ENCODE results near the gene ALS2CL. TPM values are rescaled to one million over a fixed set of nuclear protein-coding genes. Genes with fewer than 3 reads are reported as not detected.

Gene ALS2CL
- total RNA-seq, 4 donors from 2014 or later, result 129 to 260 (median 172) TPM

- Histone ChIP-seq H3K9me3 (no peaks in the 10 kb centered on the region), H3K4me1 (peaks cover 69% of the 10 kb centered on the region), H3K27me3 (no peaks in the 10 kb centered on the region), H3K27ac (peak overlapping the region; percentile 60), H3K36me3 (no peaks in the 10 kb centered on the region), H3K4me3 (no peak overlapping the region)
- WGBS, result 82% methylated on average over 9 of the region's 11 CpGs
- no peak for TF ChIP-seq EP300 (IDR thresholded peaks at IDR 0.05)
- TF ChIP-seq CTCF (IDR thresholded peaks at IDR 0.05), result peak; percentile 8 to 36
- peak in 2 of 3 donors; percentile 26 to 48 for TF ChIP-seq POLR2AphosphoS5 (IDR thresholded peaks at IDR 0.05)
- TF ChIP-seq POLR2A (IDR thresholded peaks at IDR 0.05), result no peak
- peak in 1 of 2 donors; percentile 80 for DNase-seq (ENCODE audit: low spot score in 2 of 2)
Observed at GRCh38 chr3:46695177-46695961, 1.9 kb upstream of the ALS2CL start.

GRCh38 chr3:46694520-46694919, 1.0 kb upstream of the ALS2CL start:
- TF ChIP-seq EP300 (IDR thresholded peaks at IDR 0.05) (no peak), CTCF (IDR thresholded peaks at IDR 0.05) (no peak), POLR2AphosphoS5 (IDR thresholded peaks at IDR 0.05) (no peak), POLR2A (IDR thresholded peaks at IDR 0.05) (no peak)
- DNase-seq (ENCODE audit: low spot score in 2 of 2), result no peak
- 89% methylated on average over 3 of the region's 3 CpGs for WGBS
- no peak overlapping the region for H3K4me3 ChIP-seq
- peaks cover 69% of the 10 kb centered on the region for H3K4me1 ChIP-seq
- H3K27me3 ChIP-seq, result no peaks in the 10 kb centered on the region
- no peaks in the 10 kb centered on the region for H3K36me3 ChIP-seq
- H3K27ac ChIP-seq, result peak overlapping the region; percentile 60
- no peaks in the 10 kb centered on the region for H3K9me3 ChIP-seq

- peak overlapping the region; percentile 90 for H3K27ac ChIP-seq
- no peak for DNase-seq (ENCODE audit: low spot score in 2 of 2)
- TF ChIP-seq POLR2A (IDR thresholded peaks at IDR 0.05) (no peak), POLR2AphosphoS5 (IDR thresholded peaks at IDR 0.05) (no peak), EP300 (IDR thresholded peaks at IDR 0.05) (no peak), CTCF (IDR thresholded peaks at IDR 0.05) (no peak)
- H3K27me3 ChIP-seq, result no peaks in the 10 kb centered on the region
- H3K4me3 ChIP-seq, result peak overlapping the region; percentile 70
- peaks cover under 1% of the 10 kb centered on the region for H3K36me3 ChIP-seq
- no peaks in the 10 kb centered on the region for H3K9me3 ChIP-seq
- no CpG with 5 or more reads among the region's 30 CpGs for WGBS
- H3K4me1 ChIP-seq, result peaks cover 73% of the 10 kb centered on the region
Observed at GRCh38 chr3:46693892-46694226, 380 bp upstream of the ALS2CL start.

- Histone ChIP-seq H3K36me3 (peaks cover 13% of the 10 kb centered on the region), H3K9me3 (no peaks in the 10 kb centered on the region), H3K27ac (peak overlapping the region; percentile 90), H3K4me3 (peak overlapping the region; percentile 70), H3K4me1 (peaks cover 77% of the 10 kb centered on the region), H3K27me3 (no peaks in the 10 kb centered on the region)
- 48% methylated on average over 9 of the region's 11 CpGs for WGBS
- peak; percentile 81 to 85 for DNase-seq (ENCODE audit: low spot score in 2 of 2)
- TF ChIP-seq EP300 (IDR thresholded peaks at IDR 0.05) (no peak), POLR2AphosphoS5 (IDR thresholded peaks at IDR 0.05) (peak in 1 of 3 donors; percentile 22)
Observed at GRCh38 chr3:46692566-46692990, 901 bp downstream of the ALS2CL start.

GRCh38 chr3:46690798-46691197, 2.7 kb downstream of the ALS2CL start:
- TF ChIP-seq EP300 (IDR thresholded peaks at IDR 0.05), result no peak
- no peak for TF ChIP-seq POLR2AphosphoS5 (IDR thresholded peaks at IDR 0.05)
- TF ChIP-seq CTCF (IDR thresholded peaks at IDR 0.05), result no peak
- TF ChIP-seq POLR2A (IDR thresholded peaks at IDR 0.05), result no peak
- 75% methylated on average over 1 of the region's 5 CpGs for WGBS
- Histone ChIP-seq H3K9me3 (no peaks in the 10 kb centered on the region), H3K27ac (peak overlapping the region; percentile 90), H3K4me1 (peaks cover 65% of the 10 kb centered on the region), H3K4me3 (no peak overlapping the region), H3K27me3 (no peaks in the 10 kb centered on the region), H3K36me3 (peaks cover 30% of the 10 kb centered on the region)
- DNase-seq (ENCODE audit: low spot score in 2 of 2), result no peak
